Liver (tissue), 9 donors: ENCODE measurements around the gene DGKD. TPM values are rescaled to one million over a fixed set of nuclear protein-coding genes. Genes with fewer than 3 reads are reported as not detected.

Experiments used
- DNase-seq: peaks from one replicate; pipeline ENCODE4 v3.0.0-alpha.2; 2017; ENCODE audit warnings: low spot score
- H3K27ac ChIP-seq, 2 donors: one replicate each; pipeline ENCODE4 v1.7.0; 2013; ENCODE audit warnings: inconsistent platforms in 2 of 2, low read length in 2 of 2, control low read depth in 1 of 2, low read depth in 1 of 2, mild to moderate bottlenecking in 1 of 2
- H3K27me3 ChIP-seq, 4 donors: one replicate each; pipeline versions ENCODE4 v1.6.1 to v1.7.0; 2013; ENCODE audit warnings: low read length in 3 of 4, inconsistent platforms in 1 of 4, mild to moderate bottlenecking in 1 of 4, moderate library complexity in 1 of 4; ENCODE audit not compliant: control insufficient read depth in 4 of 4, insufficient read depth in 4 of 4
- H3K36me3 ChIP-seq, 4 donors: one replicate each; pipeline versions ENCODE4 v1.6.1 to v1.7.0; 2013; ENCODE audit warnings: low read length in 3 of 4, mild to moderate bottlenecking in 3 of 4, low read depth in 1 of 4, moderate library complexity in 1 of 4; ENCODE audit not compliant: control insufficient read depth in 4 of 4, insufficient read depth in 3 of 4
- H3K4me1 ChIP-seq, 4 donors: one replicate each; pipeline versions ENCODE4 v1.6.1 to v1.7.0; 2013; ENCODE audit warnings: low read length in 3 of 4, mild to moderate bottlenecking in 3 of 4, moderate library complexity in 1 of 4; ENCODE audit not compliant: control insufficient read depth in 4 of 4, insufficient read depth in 4 of 4
- H3K4me3 ChIP-seq, 3 donors: one replicate each; pipeline versions ENCODE4 v1.6.1 to v1.7.0; 2013; ENCODE audit warnings: low read length in 3 of 3, control low read depth in 1 of 3, low read depth in 1 of 3, mild to moderate bottlenecking in 1 of 3
- H3K9ac ChIP-seq, 2 donors: one replicate each; pipeline ENCODE4 v1.7.0; 2013; ENCODE audit warnings: low read length in 2 of 2, mild to moderate bottlenecking in 2 of 2, moderate library complexity in 2 of 2, control low read depth in 1 of 2, low read depth in 1 of 2
- H3K9me3 ChIP-seq, 4 donors: one replicate each; pipeline versions ENCODE4 v1.6.1 to v1.7.0; 2013; ENCODE audit warnings: low read length in 3 of 4; ENCODE audit not compliant: control insufficient read depth in 4 of 4
- CTCF ChIP-seq: fragments of 150-350 bp; IDR thresholded peaks from 2 replicates; pipeline ENCODE4 v1.5.1; 2017; ENCODE audit warnings: improper control_type of control experiment, low read depth, low read length; ENCODE audit not compliant: missing input control
- EGR1 ChIP-seq, 2 donors: IDR thresholded peaks; 2 replicates each; pipeline ENCODE4 v1.6.1; 2016 to 2018; ENCODE audit warnings: antibody characterized with exemption in 2 of 2, low read depth in 2 of 2
- FOXA1 ChIP-seq: IDR thresholded peaks from 2 replicates; pipeline ENCODE4 v1.6.1; 2016; ENCODE audit warnings: antibody characterized with exemption
- FOXA2 ChIP-seq: IDR thresholded peaks from 2 replicates; pipeline ENCODE4 v1.6.1; 2016; ENCODE audit warnings: antibody characterized with exemption
- GABPA ChIP-seq, 2 donors: IDR thresholded peaks in 1 of 2; conservative IDR thresholded peaks in 1 of 2; 2 replicates each; pipeline ENCODE4 v1.6.1; 2016; ENCODE audit warnings: antibody characterized with exemption in 2 of 2, mild to moderate bottlenecking in 1 of 2, moderate library complexity in 1 of 2
- HNF4A ChIP-seq, 2 donors: conservative IDR thresholded peaks; 2 replicates each; pipeline ENCODE4 v1.6.1; 2016; ENCODE audit warnings: antibody characterized with exemption in 2 of 2, mild to moderate bottlenecking in 2 of 2
- HNF4G ChIP-seq: IDR thresholded peaks from 2 replicates; pipeline ENCODE4 v1.6.1; 2016; ENCODE audit warnings: antibody characterized with exemption
- JUND ChIP-seq, 2 donors: IDR thresholded peaks; 2 replicates each; pipeline ENCODE4 v1.6.1; 2016; ENCODE audit warnings: antibody characterized with exemption in 2 of 2
- NR2F2 ChIP-seq: IDR thresholded peaks from 2 replicates; pipeline ENCODE4 v1.6.1; 2016; ENCODE audit warnings: antibody characterized with exemption
- RAD21 ChIP-seq, 2 donors: IDR thresholded peaks; 2 replicates each; pipeline ENCODE4 v1.6.1; 2016; ENCODE audit warnings: antibody characterized with exemption in 2 of 2, mild to moderate bottlenecking in 2 of 2
- RXRA ChIP-seq, 2 donors: IDR thresholded peaks; 2 replicates each; pipeline ENCODE4 v1.6.1; 2017 to 2018; ENCODE audit warnings: antibody characterized with exemption in 2 of 2, mild to moderate bottlenecking in 1 of 2
- SP1 ChIP-seq: IDR thresholded peaks from 2 replicates; pipeline ENCODE4 v1.6.1; 2018; ENCODE audit warnings: antibody characterized with exemption, mild to moderate bottlenecking
- TAF1 ChIP-seq: conservative IDR thresholded peaks from 2 replicates; pipeline ENCODE4 v1.6.1; 2016; ENCODE audit warnings: antibody characterized with exemption, mild to moderate bottlenecking
- YY1 ChIP-seq: IDR thresholded peaks from 2 replicates; pipeline ENCODE4 v1.6.1; 2016; ENCODE audit warnings: antibody characterized with exemption, mild to moderate bottlenecking
- WGBS: extraction: QIAGEN DNeasy Blood & Tissue Kit; methylation state at CpG from one replicate; pipeline ENCODE4 v1.1.7; 2013; 5-methylcytosine and 5-hydroxymethylcytosine counted together
- polyA plus RNA-seq, 2 donors: library from polyadenylated mRNA; stranded (reverse) in 1 of 2; unstranded in 1 of 2; fragments of 200-250 nt in 1 of 2; fragments of >200 nt in 1 of 2; fragmentation: Nextera tagmentation in 1 of 2; extraction: Ambion mirVana in 1 of 2; gene quantifications; one replicate each; pipeline versions ENCODE4 v1.2.1 to v1.2.3, GENCODE V29; 2013 to 2015
- total RNA-seq, 2 donors: library from RNA; depleted of rRNA; stranded (reverse); fragments of >200 nt; gene quantifications; one replicate each; pipeline ENCODE4 v1.2.3, GENCODE V29; 2014
- TF ChIP-seq, protein P1 (sequence below): IDR thresholded peaks from 2 replicates; pipeline ENCODE4 v1.6.1; 2016; ENCODE audit warnings: antibody characterized with exemption, mild to moderate bottlenecking
- TF ChIP-seq, protein P2 (sequence below): IDR thresholded peaks from 2 replicates; pipeline ENCODE4 v1.6.1; 2016; ENCODE audit warnings: antibody characterized with exemption
- donor health status: healthy.
- donor health status: healthy.
- donor health status: healthy.
- donor health status: healthy.
- donor health status: healthy.

DGKD gene
- total and polyA plus RNA-seq, 4 donors = 4.8 to 16.4 (median 8.2) TPM

GRCh38 chr2:233428438-233428837 lies 74.1 kb downstream of the DGKD start:
- H3K4me3 ChIP-seq = no peak overlapping the region
- no peak overlapping the region for H3K9ac ChIP-seq
- H3K36me3 ChIP-seq = peaks cover 0 to 2% (median 0%) of the 10 kb centered on the region in 4 donors
- WGBS = 96% methylated on average over 7 of the region's 7 CpGs
- peak; percentile 23 for DNase-seq
- no peak overlapping the region for H3K27ac ChIP-seq
- peaks cover 0 to 7% (median 0%) of the 10 kb centered on the region in 4 donors for H3K4me1 ChIP-seq
- TF ChIP-seq HNF4A (conservative IDR thresholded peaks at IDR 0.05) = no peak
- no peaks in the 10 kb centered on the region for H3K9me3 ChIP-seq
- H3K27me3 ChIP-seq = no peaks in the 10 kb centered on the region

DNA sequence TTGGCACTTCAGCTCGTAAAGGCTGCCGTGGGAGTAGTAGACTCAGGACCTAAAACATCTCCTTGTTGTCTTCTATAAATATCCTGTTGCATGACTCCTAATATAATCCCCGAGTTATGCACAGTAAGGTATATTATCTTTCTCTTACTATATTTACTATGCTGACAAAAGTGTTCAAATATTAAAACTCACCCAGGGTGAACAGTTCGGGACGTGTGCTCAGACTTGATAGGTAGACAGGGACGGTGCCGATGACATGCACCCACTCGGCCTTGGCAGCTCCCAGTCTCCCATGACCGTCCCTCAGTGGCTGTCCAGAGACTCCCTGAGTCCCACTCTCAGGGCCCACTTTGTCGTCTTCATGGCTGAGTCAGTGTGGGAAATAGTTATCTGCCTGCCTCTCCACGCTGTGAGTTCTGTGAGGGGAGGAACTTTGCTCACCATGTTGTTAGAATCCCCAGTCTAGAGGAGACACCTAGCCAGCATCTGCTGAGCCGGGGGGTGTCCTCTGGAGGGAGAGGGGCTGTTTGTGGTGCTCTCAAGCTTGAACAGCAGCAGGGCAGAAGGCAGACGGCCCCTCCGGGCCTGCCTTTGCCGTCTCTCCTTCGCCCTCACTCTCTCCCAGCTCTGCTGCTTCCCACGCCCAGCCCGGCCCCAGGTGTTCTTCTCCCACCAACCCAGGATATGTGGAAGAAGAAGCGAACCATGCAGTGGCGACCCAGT lies 75.0 kb downstream of the DGKD start:
- DNase-seq = peak; percentile 8
- Histone ChIP-seq H3K4me1 (peaks cover 0 to 4% (median 0%) of the 10 kb centered on the region in 4 donors), H3K27ac (no peak overlapping the region), H3K9me3 (no peaks in the 10 kb centered on the region), H3K36me3 (peaks cover 0 to 4% (median 0%) of the 10 kb centered on the region in 4 donors), H3K4me3 (no peak overlapping the region), H3K9ac (no peak overlapping the region), H3K27me3 (no peaks in the 10 kb centered on the region)
- 86% methylated on average over 20 of the region's 20 CpGs for WGBS
- TF ChIP-seq FOXA1 (no peak), NR2F2 (no peak), EGR1 (IDR thresholded peaks at IDR 0.05; ENCODE audit: low read depth in 2 of 2) (no peak), RXRA (IDR thresholded peaks at IDR 0.05) (no peak), HNF4A (conservative IDR thresholded peaks at IDR 0.05) (no peak), YY1 (no peak), TAF1 (no peak), JUND (IDR thresholded peaks at IDR 0.05) (no peak), SP1 (no peak), FOXA2 (no peak), HNF4G (no peak), CTCF (no peak), GABPA (IDR thresholded peaks at IDR 0.05 in 1 of 2, conservative IDR thresholded peaks at IDR 0.05 in 1 of 2) (no peak), RAD21 (IDR thresholded peaks at IDR 0.05) (no peak)
- TF ChIP-seq, protein P1, sequence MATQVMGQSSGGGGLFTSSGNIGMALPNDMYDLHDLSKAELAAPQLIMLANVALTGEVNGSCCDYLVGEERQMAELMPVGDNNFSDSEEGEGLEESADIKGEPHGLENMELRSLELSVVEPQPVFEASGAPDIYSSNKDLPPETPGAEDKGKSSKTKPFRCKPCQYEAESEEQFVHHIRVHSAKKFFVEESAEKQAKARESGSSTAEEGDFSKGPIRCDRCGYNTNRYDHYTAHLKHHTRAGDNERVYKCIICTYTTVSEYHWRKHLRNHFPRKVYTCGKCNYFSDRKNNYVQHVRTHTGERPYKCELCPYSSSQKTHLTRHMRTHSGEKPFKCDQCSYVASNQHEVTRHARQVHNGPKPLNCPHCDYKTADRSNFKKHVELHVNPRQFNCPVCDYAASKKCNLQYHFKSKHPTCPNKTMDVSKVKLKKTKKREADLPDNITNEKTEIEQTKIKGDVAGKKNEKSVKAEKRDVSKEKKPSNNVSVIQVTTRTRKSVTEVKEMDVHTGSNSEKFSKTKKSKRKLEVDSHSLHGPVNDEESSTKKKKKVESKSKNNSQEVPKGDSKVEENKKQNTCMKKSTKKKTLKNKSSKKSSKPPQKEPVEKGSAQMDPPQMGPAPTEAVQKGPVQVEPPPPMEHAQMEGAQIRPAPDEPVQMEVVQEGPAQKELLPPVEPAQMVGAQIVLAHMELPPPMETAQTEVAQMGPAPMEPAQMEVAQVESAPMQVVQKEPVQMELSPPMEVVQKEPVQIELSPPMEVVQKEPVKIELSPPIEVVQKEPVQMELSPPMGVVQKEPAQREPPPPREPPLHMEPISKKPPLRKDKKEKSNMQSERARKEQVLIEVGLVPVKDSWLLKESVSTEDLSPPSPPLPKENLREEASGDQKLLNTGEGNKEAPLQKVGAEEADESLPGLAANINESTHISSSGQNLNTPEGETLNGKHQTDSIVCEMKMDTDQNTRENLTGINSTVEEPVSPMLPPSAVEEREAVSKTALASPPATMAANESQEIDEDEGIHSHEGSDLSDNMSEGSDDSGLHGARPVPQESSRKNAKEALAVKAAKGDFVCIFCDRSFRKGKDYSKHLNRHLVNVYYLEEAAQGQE = no peak
- TF ChIP-seq, protein P2, sequence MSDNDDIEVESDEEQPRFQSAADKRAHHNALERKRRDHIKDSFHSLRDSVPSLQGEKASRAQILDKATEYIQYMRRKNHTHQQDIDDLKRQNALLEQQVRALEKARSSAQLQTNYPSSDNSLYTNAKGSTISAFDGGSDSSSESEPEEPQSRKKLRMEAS = no peak
